ENCODE measurements around the gene DYSF. TPM values are rescaled to one million over a fixed set of nuclear protein-coding genes. Genes with fewer than 3 reads are reported as not detected.

Gene DYSF
- total RNA-seq, 1 experiment from 2014 or later = 5.5 TPM

- no peaks in the 10 kb centered on the region for H3K79me1 ChIP-seq (ENCODE audit: insufficient read depth, low read depth, low read length, poor library complexity, severe bottlenecking)
- H3K79me2 ChIP-seq (ENCODE audit: insufficient read depth, low read length) = no peaks in the 10 kb centered on the region
- peaks cover 3% of the 10 kb centered on the region for H3K27me3 Mint-ChIP-seq (ENCODE audit: low read depth)
- no peak overlapping the region for H2BK15ac ChIP-seq (ENCODE audit: low read depth, low read length)
- H2BK5ac ChIP-seq (ENCODE audit: insufficient read length, low read length) = no peak overlapping the region
- no peak overlapping the region for H3K56ac ChIP-seq (ENCODE audit: insufficient read length, low read depth, low read length)
- H3K4ac ChIP-seq (ENCODE audit: low read depth, low read length) = no peak overlapping the region
- no peak overlapping the region for H4K91ac ChIP-seq (ENCODE audit: insufficient read length, low read depth, low read length)
- no peak for TF ChIP-seq CTCF (conservative IDR thresholded peaks at IDR 0.05)
- H3K27ac Mint-ChIP-seq = no peak overlapping the region
- no peak overlapping the region for H3K27ac ChIP-seq (ENCODE audit: insufficient read length, low read depth, low read length)
- no peak overlapping the region for H3T11ph ChIP-seq (ENCODE audit: low read length)
- no peaks in the 10 kb centered on the region; the same call in 1 of the 2 replicates for H3K4me1 ChIP-seq (ENCODE audit: insufficient read depth, low read length)
- H3K4me2 ChIP-seq (ENCODE audit: insufficient read depth, insufficient read length, low read length) = no peak overlapping the region
- no peak overlapping the region for H2BK120ac ChIP-seq (ENCODE audit: low read depth, low read length, poor library complexity, severe bottlenecking)
- H2BK12ac ChIP-seq (ENCODE audit: insufficient read length, low read depth, low read length) = no peak overlapping the region
- no peak overlapping the region for H3K14ac ChIP-seq (ENCODE audit: insufficient read depth, low read length)
- no peak overlapping the region for H3K4me3 Mint-ChIP-seq
- no peaks in the 10 kb centered on the region for H3K9me3 ChIP-seq (ENCODE audit: control insufficient read depth, low read depth, low read length)
- WGBS (ENCODE audit: extremely low coverage, insufficient read length, low lambda C conversion rate) = no CpG with 5 or more reads among the region's 9 CpGs
- H2AFZ ChIP-seq (ENCODE audit: low read length) = no peak overlapping the region
- peaks cover 27 to 34% of the 10 kb centered on the region in 2 experiments for H3K4me1 Mint-ChIP-seq
- no peaks in the 10 kb centered on the region for H3K9me3 Mint-ChIP-seq
- no peak overlapping the region for H3K9ac ChIP-seq (ENCODE audit: extremely low read depth, insufficient read length, low read length)
- no peak overlapping the region for H3K23ac ChIP-seq (ENCODE audit: insufficient read length, low read depth, low read length)
- no peaks in the 10 kb centered on the region for H4K20me1 ChIP-seq (ENCODE audit: control insufficient read depth, insufficient read depth, insufficient read length)
- H3K36me3 Mint-ChIP-seq (ENCODE audit: insufficient read depth in 1 of 3, low read depth in 3 of 3) = no peaks in the 10 kb centered on the region
- no peak overlapping the region for H2AK5ac ChIP-seq (ENCODE audit: insufficient read length, low read length)
- DNase-seq = no peak
- no peak overlapping the region for H3K18ac ChIP-seq (ENCODE audit: insufficient read length, low read depth, low read length)
- H2BK20ac ChIP-seq (ENCODE audit: low read depth, low read length, poor library complexity, severe bottlenecking) = no peak overlapping the region
- H3K27me3 ChIP-seq (ENCODE audit: insufficient read depth, low read length) = no peaks in the 10 kb centered on the region
- H4K5ac ChIP-seq (ENCODE audit: insufficient read length, low read depth, low read length) = no peak overlapping the region
- no peaks in the 10 kb centered on the region for H3K23me2 ChIP-seq (ENCODE audit: insufficient read length, low read depth, low read length, poor library complexity, severe bottlenecking)
- H4K8ac ChIP-seq (replicated peaks; ENCODE audit: insufficient read length, low read depth, low read length) = no peak overlapping the region
Observed at GRCh38 chr2:71526975-71527374, 73.6 kb downstream of the DYSF start.

Data from H9 (cell line).